Measurements from ENCODE around the gene DUOX2. TPM values are rescaled to one million over a fixed set of nuclear protein-coding genes. Genes with fewer than 3 reads are reported as not detected.

Gene DUOX2
- total and polyA plus RNA-seq, 2 experiments from 2014 or later = not detected

DNA sequence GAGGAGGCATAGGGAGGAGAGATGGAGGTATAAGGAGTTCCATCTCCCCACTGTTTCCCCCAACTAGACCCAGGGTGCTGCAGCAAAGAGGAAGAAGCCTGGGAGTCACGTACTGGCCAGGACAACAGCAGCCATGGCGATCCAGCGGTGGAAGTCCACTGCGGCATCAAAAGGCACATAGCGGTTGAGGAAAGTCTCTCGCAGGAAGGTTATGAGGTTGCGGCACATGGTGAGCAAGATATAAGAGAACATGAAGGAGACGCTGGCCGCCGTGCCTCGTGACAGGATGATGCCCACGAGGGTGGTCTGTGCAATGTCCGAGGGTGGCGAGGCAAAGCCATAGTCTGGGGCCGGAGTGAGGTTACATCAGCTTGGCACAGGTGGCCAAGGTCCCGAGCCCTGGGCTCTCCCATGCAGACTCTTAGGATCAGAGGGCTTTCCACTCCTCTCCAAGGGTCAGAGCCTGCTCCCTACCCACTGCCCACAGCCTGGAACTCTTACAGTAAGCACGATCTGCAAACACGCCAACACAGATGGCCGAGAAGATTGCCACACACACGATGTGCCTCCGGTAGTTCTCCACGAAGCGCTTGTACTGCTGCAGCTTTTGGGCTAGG lies 14.3 kb downstream of the DUOX2 start:
- Histone ChIP-seq H3K27ac (ENCODE audit: low read depth) (no peak overlapping the region), H3F3A (replicated peaks; ENCODE audit: low read depth) (no peaks in the 10 kb centered on the region), H3K36me3 (ENCODE audit: insufficient read depth) (no peaks in the 10 kb centered on the region), H3K4me1 (ENCODE audit: insufficient read depth) (peaks cover 15% of the 10 kb centered on the region), H4K20me1 (replicated peaks; ENCODE audit: insufficient read depth) (no peaks in the 10 kb centered on the region), H3K4me3 (no peak overlapping the region), H3K27me3 (ENCODE audit: insufficient read depth) (no peaks in the 10 kb centered on the region), H3K9me2 (ENCODE audit: insufficient read depth) (no peaks in the 10 kb centered on the region), H2AFZ (no peak overlapping the region), H3K79me2 (replicated peaks; ENCODE audit: insufficient read depth) (no peaks in the 10 kb centered on the region), H3K4me2 (no peak overlapping the region)
- Mint-ChIP-seq H3K9me3 (no peaks in the 10 kb centered on the region; the same call in 2 of the 3 replicates), H3K4me3 (no peak overlapping the region), H3K36me3 (ENCODE audit: low read depth) (no peaks in the 10 kb centered on the region), H3K4me1 (peaks cover 18% of the 10 kb centered on the region), H3K27ac (no peak overlapping the region), H3K27me3 (ENCODE audit: insufficient read depth, low read depth, poor library complexity) (peaks cover 12% of the 10 kb centered on the region)
- no peak for ATAC-seq
- TF ChIP-seq, protein P1, sequence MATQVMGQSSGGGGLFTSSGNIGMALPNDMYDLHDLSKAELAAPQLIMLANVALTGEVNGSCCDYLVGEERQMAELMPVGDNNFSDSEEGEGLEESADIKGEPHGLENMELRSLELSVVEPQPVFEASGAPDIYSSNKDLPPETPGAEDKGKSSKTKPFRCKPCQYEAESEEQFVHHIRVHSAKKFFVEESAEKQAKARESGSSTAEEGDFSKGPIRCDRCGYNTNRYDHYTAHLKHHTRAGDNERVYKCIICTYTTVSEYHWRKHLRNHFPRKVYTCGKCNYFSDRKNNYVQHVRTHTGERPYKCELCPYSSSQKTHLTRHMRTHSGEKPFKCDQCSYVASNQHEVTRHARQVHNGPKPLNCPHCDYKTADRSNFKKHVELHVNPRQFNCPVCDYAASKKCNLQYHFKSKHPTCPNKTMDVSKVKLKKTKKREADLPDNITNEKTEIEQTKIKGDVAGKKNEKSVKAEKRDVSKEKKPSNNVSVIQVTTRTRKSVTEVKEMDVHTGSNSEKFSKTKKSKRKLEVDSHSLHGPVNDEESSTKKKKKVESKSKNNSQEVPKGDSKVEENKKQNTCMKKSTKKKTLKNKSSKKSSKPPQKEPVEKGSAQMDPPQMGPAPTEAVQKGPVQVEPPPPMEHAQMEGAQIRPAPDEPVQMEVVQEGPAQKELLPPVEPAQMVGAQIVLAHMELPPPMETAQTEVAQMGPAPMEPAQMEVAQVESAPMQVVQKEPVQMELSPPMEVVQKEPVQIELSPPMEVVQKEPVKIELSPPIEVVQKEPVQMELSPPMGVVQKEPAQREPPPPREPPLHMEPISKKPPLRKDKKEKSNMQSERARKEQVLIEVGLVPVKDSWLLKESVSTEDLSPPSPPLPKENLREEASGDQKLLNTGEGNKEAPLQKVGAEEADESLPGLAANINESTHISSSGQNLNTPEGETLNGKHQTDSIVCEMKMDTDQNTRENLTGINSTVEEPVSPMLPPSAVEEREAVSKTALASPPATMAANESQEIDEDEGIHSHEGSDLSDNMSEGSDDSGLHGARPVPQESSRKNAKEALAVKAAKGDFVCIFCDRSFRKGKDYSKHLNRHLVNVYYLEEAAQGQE (IDR thresholded peaks at IDR 0.05; ENCODE audit: unreplicated experiment) = no peak
- TF ChIP-seq ZNF331 (CRISPR knock-in tag; IDR thresholded peaks at IDR 0.05; ENCODE audit: low read depth) = no peak
- no peak for TF ChIP-seq STAT1 (IDR thresholded peaks at IDR 0.05; ENCODE audit: unreplicated experiment)
- no peak for TF ChIP-seq ZNF114 (CRISPR knock-in tag; IDR thresholded peaks at IDR 0.05)
- TF ChIP-seq, protein P2, sequence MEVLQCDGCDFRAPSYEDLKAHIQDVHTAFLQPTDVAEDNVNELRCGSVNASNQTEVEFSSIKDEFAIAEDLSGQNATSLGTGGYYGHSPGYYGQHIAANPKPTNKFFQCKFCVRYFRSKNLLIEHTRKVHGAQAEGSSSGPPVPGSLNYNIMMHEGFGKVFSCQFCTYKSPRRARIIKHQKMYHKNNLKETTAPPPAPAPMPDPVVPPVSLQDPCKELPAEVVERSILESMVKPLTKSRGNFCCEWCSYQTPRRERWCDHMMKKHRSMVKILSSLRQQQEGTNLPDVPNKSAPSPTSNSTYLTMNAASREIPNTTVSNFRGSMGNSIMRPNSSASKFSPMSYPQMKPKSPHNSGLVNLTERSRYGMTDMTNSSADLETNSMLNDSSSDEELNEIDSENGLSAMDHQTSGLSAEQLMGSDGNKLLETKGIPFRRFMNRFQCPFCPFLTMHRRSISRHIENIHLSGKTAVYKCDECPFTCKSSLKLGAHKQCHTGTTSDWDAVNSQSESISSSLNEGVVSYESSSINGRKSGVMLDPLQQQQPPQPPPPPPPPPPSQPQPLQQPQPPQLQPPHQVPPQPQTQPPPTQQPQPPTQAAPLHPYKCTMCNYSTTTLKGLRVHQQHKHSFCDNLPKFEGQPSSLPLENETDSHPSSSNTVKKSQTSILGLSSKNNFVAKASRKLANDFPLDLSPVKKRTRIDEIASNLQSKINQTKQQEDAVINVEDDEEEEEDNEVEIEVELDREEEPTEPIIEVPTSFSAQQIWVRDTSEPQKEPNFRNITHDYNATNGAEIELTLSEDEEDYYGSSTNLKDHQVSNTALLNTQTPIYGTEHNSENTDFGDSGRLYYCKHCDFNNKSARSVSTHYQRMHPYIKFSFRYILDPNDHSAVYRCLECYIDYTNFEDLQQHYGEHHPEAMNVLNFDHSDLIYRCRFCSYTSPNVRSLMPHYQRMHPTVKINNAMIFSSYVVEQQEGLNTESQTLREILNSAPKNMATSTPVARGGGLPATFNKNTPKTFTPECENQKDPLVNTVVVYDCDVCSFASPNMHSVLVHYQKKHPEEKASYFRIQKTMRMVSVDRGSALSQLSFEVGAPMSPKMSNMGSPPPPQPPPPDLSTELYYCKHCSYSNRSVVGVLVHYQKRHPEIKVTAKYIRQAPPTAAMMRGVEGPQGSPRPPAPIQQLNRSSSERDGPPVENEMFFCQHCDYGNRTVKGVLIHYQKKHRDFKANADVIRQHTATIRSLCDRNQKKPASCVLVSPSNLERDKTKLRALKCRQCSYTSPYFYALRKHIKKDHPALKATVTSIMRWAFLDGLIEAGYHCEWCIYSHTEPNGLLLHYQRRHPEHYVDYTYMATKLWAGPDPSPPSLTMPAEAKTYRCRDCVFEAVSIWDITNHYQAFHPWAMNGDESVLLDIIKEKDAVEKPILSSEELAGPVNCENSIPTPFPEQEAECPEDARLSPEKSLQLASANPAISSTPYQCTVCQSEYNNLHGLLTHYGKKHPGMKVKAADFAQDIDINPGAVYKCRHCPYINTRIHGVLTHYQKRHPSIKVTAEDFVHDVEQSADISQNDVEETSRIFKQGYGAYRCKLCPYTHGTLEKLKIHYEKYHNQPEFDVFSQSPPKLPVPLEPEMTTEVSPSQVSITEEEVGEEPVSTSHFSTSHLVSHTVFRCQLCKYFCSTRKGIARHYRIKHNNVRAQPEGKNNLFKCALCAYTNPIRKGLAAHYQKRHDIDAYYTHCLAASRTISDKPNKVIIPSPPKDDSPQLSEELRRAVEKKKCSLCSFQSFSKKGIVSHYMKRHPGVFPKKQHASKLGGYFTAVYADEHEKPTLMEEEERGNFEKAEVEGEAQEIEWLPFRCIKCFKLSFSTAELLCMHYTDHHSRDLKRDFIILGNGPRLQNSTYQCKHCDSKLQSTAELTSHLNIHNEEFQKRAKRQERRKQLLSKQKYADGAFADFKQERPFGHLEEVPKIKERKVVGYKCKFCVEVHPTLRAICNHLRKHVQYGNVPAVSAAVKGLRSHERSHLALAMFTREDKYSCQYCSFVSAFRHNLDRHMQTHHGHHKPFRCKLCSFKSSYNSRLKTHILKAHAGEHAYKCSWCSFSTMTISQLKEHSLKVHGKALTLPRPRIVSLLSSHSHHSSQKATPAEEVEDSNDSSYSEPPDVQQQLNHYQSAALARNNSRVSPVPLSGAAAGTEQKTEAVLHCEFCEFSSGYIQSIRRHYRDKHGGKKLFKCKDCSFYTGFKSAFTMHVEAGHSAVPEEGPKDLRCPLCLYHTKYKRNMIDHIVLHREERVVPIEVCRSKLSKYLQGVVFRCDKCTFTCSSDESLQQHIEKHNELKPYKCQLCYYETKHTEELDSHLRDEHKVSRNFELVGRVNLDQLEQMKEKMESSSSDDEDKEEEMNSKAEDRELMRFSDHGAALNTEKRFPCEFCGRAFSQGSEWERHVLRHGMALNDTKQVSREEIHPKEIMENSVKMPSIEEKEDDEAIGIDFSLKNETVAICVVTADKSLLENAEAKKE (CRISPR knock-in tag; IDR thresholded peaks at IDR 0.05) = no peak
- no peak for TF ChIP-seq NANOG (IDR thresholded peaks at IDR 0.05; ENCODE audit: borderline replicate concordance)
- TF ChIP-seq CREB1 (CRISPR knock-in tag; IDR thresholded peaks at IDR 0.05; ENCODE audit: low read depth) = no peak
- TF ChIP-seq JUNB (IDR thresholded peaks at IDR 0.05; ENCODE audit: unreplicated experiment) = no peak
- no peak for TF ChIP-seq EZH2phosphoT487 (IDR thresholded peaks at IDR 0.05; ENCODE audit: unreplicated experiment)
- no peak for TF ChIP-seq POLR2AphosphoS5 (IDR thresholded peaks at IDR 0.05; ENCODE audit: low read depth)
- DNase-seq (ENCODE audit: low spot score) = no peak
